CD8-positive, alpha-beta memory T cell (primary cell): ENCODE results near the gene EIF3L. TPM values are rescaled to one million over a fixed set of nuclear protein-coding genes. Genes with fewer than 3 reads are reported as not detected.
A peak's percentile ranks its signal among the peaks of the same experiment; 100 is the strongest.

ENCODE experiments used
- CTCF ChIA-PET: fragments of 350-600 bp; sonication (Branson Sonifier 250); formaldehyde crosslinking; loops from one replicate; lab custom pipeline; 2021; ENCODE audit warnings: antibody characterized with exemption; lab: Charles Lee
- POLR2A ChIA-PET: fragments of 350-600 bp; sonication (Branson Sonifier 250); formaldehyde crosslinking; loops from one replicate; lab custom pipeline; 2021; ENCODE audit warnings: antibody characterized with exemption; lab: Charles Lee
- DNase-seq, 5 donors: peaks; one replicate each; pipeline versions ENCODE4 v3.0.0 to v3.0.0-alpha.2; 2020 to 2022; ENCODE audit warnings: mixed read lengths in 1 of 5
- H3K27ac ChIP-seq: one replicate; pipeline ENCODE4 v1.7.0; 2013; ENCODE audit warnings: low read depth, mild to moderate bottlenecking, low read length, moderate library complexity
- H3K27me3 ChIP-seq: 2 replicates; pipeline ENCODE4 v1.7.0; 2013; ENCODE audit warnings: low read length, mild to moderate bottlenecking; ENCODE audit not compliant: insufficient read depth, poor library complexity, severe bottlenecking
- H3K36me3 ChIP-seq: 2 replicates; pipeline ENCODE4 v1.7.0; 2013; ENCODE audit warnings: mild to moderate bottlenecking, low read length, moderate library complexity; ENCODE audit not compliant: insufficient read depth
- H3K4me1 ChIP-seq: 2 replicates; pipeline ENCODE4 v1.7.0; 2013; ENCODE audit warnings: mild to moderate bottlenecking, low read length, moderate library complexity; ENCODE audit not compliant: insufficient read depth
- H3K4me3 ChIP-seq: 2 replicates; pipeline ENCODE4 v1.7.0; 2013; ENCODE audit warnings: mild to moderate bottlenecking, low read length
- H3K9me3 ChIP-seq: 2 replicates; pipeline ENCODE4 v1.7.0; 2013; ENCODE audit warnings: mild to moderate bottlenecking, low read length
- H3K27ac Mint-ChIP-seq, 8 donors: one replicate each; pipeline ENCODE4 v1.8.0; 2020 to 2021; ENCODE audit warnings: mixed read lengths in 8 of 8, mild to moderate bottlenecking in 6 of 8, inconsistent platforms in 3 of 8, moderate library complexity in 3 of 8
- H3K27me3 Mint-ChIP-seq, 2 donors: one replicate each; pipeline ENCODE4 v1.8.0; 2020 to 2021; ENCODE audit warnings: mixed read lengths in 2 of 2, mild to moderate bottlenecking in 1 of 2, moderate library complexity in 1 of 2
- H3K36me3 Mint-ChIP-seq, 3 donors: one replicate each; pipeline ENCODE4 v1.8.0; 2020 to 2021; ENCODE audit warnings: mixed read lengths in 3 of 3, inconsistent platforms in 1 of 3, mild to moderate bottlenecking in 1 of 3
- H3K4me1 Mint-ChIP-seq, 3 donors: one replicate each; pipeline ENCODE4 v1.8.0; 2020 to 2021; ENCODE audit warnings: mixed read lengths in 3 of 3, inconsistent platforms in 1 of 3, mild to moderate bottlenecking in 1 of 3
- H3K4me3 Mint-ChIP-seq, 7 donors: one replicate each; pipeline ENCODE4 v1.8.0; 2020 to 2021; ENCODE audit warnings: mixed read lengths in 7 of 7, mild to moderate bottlenecking in 6 of 7, moderate library complexity in 4 of 7, inconsistent platforms in 2 of 7
- H3K9me3 Mint-ChIP-seq, 5 donors: one replicate each; pipeline ENCODE4 v1.8.0; 2020 to 2022; ENCODE audit warnings: mixed read lengths in 5 of 5, mild to moderate bottlenecking in 3 of 5, moderate library complexity in 2 of 5, inconsistent platforms in 1 of 5
- polyA plus RNA-seq: library from polyadenylated mRNA; unstranded; fragments of 300-500 nt; fragmentation: Illumina TruSeq; gene quantifications from one replicate; pipeline ENCODE4 v1.2.3, GENCODE V29; 2021
- total RNA-seq, 2 experiments: library from RNA; stranded (reverse); gene quantifications; one replicate each; pipeline ENCODE4 v1.2.3, GENCODE V29; 2021

EIF3L gene
- total and polyA plus RNA-seq, 3 experiments from 2014 or later: 266 to 556 (median 549) TPM

DNA sequence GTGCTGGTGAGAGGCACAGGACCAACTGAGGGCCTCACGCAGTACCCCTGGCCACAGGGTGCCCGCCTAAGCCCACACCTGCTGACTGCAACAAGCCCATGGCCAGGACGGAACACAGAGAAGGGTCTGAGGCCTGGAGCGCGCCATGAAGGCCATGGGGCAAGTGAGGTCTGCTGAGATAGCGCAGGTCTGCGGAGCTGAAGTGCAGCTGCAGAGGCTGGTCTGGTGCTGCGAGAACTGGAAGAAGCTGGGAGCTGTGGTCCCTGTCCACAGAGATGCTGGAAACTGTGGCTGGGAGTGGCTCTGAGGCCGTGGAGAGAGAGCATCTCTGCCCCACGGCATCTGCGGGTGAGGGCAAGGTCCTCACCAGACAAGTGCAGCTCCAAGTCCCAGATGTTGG lies 17.7 kb upstream of the EIF3L start:
- Mint-ChIP-seq H3K4me3 (no peak overlapping the region), H3K27ac (no peak overlapping the region), H3K36me3 (peaks cover 7 to 58% (median 7%) of the 10 kb centered on the region in 3 donors), H3K4me1 (no peaks in the 10 kb centered on the region), H3K9me3 (no peaks in the 10 kb centered on the region), H3K27me3 (no peaks in the 10 kb centered on the region)
- H3K9me3 ChIP-seq: no peaks in the 10 kb centered on the region
- no peaks in the 10 kb centered on the region for H3K27me3 ChIP-seq
- H3K36me3 ChIP-seq: peaks cover 31% of the 10 kb centered on the region
- no peaks in the 10 kb centered on the region for H3K4me1 ChIP-seq
- no peak for DNase-seq
- H3K27ac ChIP-seq: no peak overlapping the region
- ChIA-PET POLR2A (no interaction called here), CTCF (no interaction called here)
- no peak overlapping the region for H3K4me3 ChIP-seq

DNA sequence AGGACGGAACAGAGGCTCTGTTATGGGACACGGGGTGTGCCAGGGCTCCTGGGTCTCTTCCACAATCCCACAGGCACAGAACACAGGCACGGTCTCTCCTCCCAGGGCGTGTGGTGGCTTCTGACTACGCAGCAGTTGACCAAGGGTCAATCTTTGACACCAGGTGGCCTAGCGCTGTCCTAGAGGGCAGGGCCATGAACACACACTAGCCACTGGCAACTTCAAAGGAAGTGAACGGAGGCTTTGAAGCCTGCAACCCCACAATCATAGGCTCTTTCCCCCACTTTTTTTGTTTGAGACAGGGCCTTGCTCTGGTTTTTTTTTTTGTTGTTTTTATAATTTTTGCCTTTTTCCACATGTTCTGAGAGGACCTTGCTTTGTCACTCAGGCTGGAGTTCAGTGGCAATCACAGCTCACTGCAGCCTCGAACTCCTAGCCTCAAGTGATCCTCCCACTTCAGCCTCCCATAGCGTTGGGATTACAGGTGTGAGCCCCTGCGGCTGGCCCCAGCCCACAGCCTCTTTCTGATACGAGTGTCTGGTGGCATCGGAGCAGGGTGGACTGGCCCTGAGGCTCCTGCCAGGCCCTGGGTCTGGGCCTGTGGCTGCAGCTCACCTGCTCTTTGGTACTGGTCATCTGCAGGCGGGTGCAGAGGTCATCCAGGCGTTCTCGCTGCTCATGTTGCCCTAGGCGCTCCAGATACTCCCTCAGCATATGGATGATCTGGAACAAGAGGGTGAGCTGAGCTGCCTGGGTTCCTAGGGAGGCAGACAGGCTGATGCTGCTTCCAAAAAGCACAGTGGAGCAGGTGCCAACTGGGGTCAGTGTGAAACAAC lies 17.0 kb upstream of the EIF3L start:
- Histone ChIP-seq H3K4me1 (no peaks in the 10 kb centered on the region), H3K27ac (no peak overlapping the region), H3K4me3 (no peak overlapping the region), H3K9me3 (no peaks in the 10 kb centered on the region), H3K36me3 (peaks cover 31% of the 10 kb centered on the region), H3K27me3 (no peaks in the 10 kb centered on the region)
- no peaks in the 10 kb centered on the region for H3K27me3 Mint-ChIP-seq
- H3K4me1 Mint-ChIP-seq: no peaks in the 10 kb centered on the region
- peak overlapping the region in 1 of 8 donors; percentile 9 for H3K27ac Mint-ChIP-seq
- no peak overlapping the region for H3K4me3 Mint-ChIP-seq
- no peaks in the 10 kb centered on the region for H3K9me3 Mint-ChIP-seq
- no peak for DNase-seq
- ChIA-PET POLR2A (no interaction called here), CTCF (no interaction called here)
- H3K36me3 Mint-ChIP-seq: peaks cover 7 to 63% (median 9%) of the 10 kb centered on the region in 3 donors

DNA sequence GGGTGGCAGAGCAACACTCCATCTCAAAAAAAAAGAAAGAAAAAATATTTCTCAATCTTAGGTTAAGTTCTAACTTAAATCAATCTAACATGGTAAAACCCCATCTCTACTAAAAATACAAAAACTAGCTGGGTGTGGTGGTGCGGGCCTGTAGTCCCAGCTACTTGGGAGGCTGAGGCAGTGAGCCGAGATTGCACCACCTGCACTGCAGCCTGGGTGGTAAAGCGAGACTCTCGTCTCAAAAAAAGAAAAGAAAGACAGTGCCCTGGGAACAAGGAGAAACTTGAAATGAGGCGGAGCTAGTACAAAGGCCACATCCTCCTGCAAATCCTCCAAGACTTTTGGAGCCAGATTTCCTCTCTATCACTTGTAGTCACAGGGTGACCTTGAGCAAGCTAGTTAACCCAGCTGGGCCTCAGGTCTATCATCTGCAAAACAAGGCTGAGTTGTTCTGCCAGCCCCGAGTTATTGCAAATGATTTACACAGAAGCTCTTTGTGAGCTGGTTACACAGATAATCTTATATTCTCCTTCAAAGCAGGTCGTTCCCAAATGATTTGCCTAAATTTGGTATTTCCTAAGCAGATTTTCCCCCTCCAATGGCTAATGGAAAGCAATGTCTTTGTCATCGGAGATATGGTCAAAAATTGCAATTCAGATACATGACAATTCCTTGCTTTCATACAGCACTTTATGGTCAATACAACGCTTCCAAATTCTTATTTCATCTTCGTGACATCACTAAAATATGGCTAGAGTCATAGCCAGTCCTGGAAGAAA lies 7.0 kb upstream of the EIF3L start:
- Histone ChIP-seq H3K4me1 (peaks cover 13% of the 10 kb centered on the region), H3K36me3 (peaks cover 10% of the 10 kb centered on the region), H3K9me3 (no peaks in the 10 kb centered on the region), H3K4me3 (no peak overlapping the region), H3K27me3 (no peaks in the 10 kb centered on the region), H3K27ac (no peak overlapping the region)
- peak overlapping the region; percentile 4 to 86 (median 64) for H3K27ac Mint-ChIP-seq
- H3K4me1 Mint-ChIP-seq: peaks cover 15 to 23% (median 15%) of the 10 kb centered on the region in 3 donors
- H3K4me3 Mint-ChIP-seq: peak overlapping the region; percentile 62 to 83 (median 68)
- no peaks in the 10 kb centered on the region for H3K27me3 Mint-ChIP-seq
- no peaks in the 10 kb centered on the region for H3K9me3 Mint-ChIP-seq
- DNase-seq: no peak
- H3K36me3 Mint-ChIP-seq: peaks cover 0 to 24% (median under 1%) of the 10 kb centered on the region in 3 donors
- ChIA-PET POLR2A (interaction anchor here (0.6 to 1.1 kb wide), 2 partner anchors 11 to 15 kb away, joined by 5 to 8 read pairs; no protein-coding TSS in a partner anchor), CTCF (interaction anchor here (1.4 to 2.2 kb wide), 2 partner anchors 21 to 24 kb away, joined by 5 to 8 read pairs; no protein-coding TSS in a partner anchor)

DNA sequence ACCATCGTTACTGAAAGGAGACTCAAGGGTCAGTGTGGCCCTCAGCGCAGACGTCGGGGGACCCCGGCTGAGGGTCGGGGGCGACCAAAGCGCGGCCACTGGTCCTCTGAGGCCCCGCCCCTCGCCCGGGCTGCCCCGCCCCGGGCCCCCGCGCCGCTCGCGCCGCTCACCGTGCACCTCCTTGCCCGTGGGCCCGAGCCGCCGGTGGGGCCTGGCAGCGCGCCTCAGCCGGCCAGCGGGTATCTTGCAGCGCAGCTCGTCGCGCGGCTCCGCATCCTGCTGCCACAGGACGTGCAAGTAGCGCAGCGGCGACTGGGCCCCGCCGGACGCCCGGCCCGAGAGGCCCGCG lies 5.5 kb upstream of the EIF3L start:
- Histone ChIP-seq H3K4me3 (peak overlapping the region; percentile 72), H3K4me1 (peaks cover 21% of the 10 kb centered on the region), H3K9me3 (no peaks in the 10 kb centered on the region), H3K27ac (peak overlapping the region; percentile 87), H3K27me3 (no peaks in the 10 kb centered on the region), H3K36me3 (peaks cover 4% of the 10 kb centered on the region)
- Mint-ChIP-seq H3K9me3 (no peaks in the 10 kb centered on the region), H3K36me3 (peaks cover 0 to 12% (median 0%) of the 10 kb centered on the region in 3 donors), H3K4me3 (peak overlapping the region; percentile 87 to 95 (median 89)), H3K4me1 (peaks cover 18 to 31% (median 18%) of the 10 kb centered on the region in 3 donors), H3K27me3 (no peaks in the 10 kb centered on the region), H3K27ac (peak overlapping the region; percentile 74 to 93 (median 90))
- POLR2A ChIA-PET: interaction anchor here (0.9 to 1.4 kb wide), 7 partner anchors 11 to 862 kb away, joined by 3 to 9 read pairs (median 6); partner anchors contain the start of genes GCAT, GTPBP1 and MICALL1
- peak in 2 of 5 donors; percentile 28 to 73 for DNase-seq
- CTCF ChIA-PET: interaction anchor here (0.9 to 3.7 kb wide), 6 partner anchors 9 to 201 kb away, joined by 3 to 24 read pairs (median 4); partner anchors contain the start of gene MICALL1

DNA sequence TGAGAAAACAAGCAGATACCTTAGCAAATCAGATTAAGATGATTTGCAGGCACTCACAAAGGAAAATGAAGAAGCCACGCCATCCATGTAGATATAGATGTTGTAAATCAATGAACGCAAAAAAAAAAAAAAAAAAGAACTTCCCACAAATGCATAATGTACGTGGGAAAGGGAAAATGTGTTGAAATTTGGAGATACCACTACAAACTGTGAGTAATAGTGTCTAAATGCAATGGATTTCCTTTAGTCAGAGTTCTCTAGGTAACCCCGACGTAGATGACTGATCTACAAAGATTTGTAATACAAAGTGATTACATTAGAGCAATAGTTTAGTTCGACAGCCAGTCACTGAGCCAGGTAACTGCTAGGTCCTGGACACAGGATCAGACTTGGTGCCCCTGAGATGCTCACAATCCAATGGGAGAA lies 4.3 kb upstream of the EIF3L start:
- Histone ChIP-seq H3K36me3 (peaks cover under 1% of the 10 kb centered on the region), H3K4me3 (peak overlapping the region; percentile 50), H3K27me3 (no peaks in the 10 kb centered on the region), H3K9me3 (no peaks in the 10 kb centered on the region), H3K4me1 (peaks cover 24% of the 10 kb centered on the region), H3K27ac (peak overlapping the region; percentile 87)
- Mint-ChIP-seq H3K27me3 (no peaks in the 10 kb centered on the region), H3K4me3 (peak overlapping the region; percentile 82 to 95 (median 88)), H3K9me3 (no peaks in the 10 kb centered on the region), H3K36me3 (peaks cover 0 to 13% (median 0%) of the 10 kb centered on the region in 3 donors), H3K27ac (peak overlapping the region in 6 of 8 donors; percentile 89 to 96 (median 93)), H3K4me1 (peaks cover 28 to 40% (median 30%) of the 10 kb centered on the region in 3 donors)
- ChIA-PET CTCF (interaction anchor here (0.9 to 3.7 kb wide), 4 partner anchors 8 to 62 kb away, joined by 3 to 24 read pairs (median 7); partner anchors contain the start of gene MICALL1), POLR2A (interaction anchor here (0.8 to 1.4 kb wide), 4 partner anchors 13 to 212 kb away, joined by 3 to 9 read pairs (median 7); partner anchors contain the start of gene GCAT)
- no peak for DNase-seq

DNA sequence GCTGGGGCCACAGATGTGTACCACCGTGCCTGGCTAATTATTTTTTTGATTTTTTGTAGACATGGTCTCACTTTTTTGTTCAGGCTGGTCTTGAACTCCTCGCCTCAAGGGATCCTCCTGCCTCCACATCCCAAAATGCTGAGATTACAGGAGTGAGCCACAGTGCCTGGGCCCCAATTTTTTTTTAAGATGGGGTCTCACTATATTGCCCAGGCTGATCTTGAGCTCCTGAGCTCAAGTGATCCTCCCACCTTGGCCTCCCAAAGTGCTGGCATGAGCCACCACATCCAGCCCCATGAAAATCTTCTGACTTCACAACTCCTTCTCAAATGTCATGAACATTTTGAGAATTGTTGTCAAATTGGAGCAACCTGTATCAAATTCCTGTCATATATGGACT lies 2.8 kb upstream of the EIF3L start:
- H3K9me3 ChIP-seq: no peaks in the 10 kb centered on the region
- peak overlapping the region in 5 of 7 donors; percentile 12 to 69 (median 26) for H3K4me3 Mint-ChIP-seq
- ChIA-PET CTCF (interaction anchor here (3.7 kb wide), 1 partner anchor 28 kb away, joined by 24 read pairs; no protein-coding TSS in a partner anchor), POLR2A (no interaction called here)
- no peaks in the 10 kb centered on the region for H3K27me3 Mint-ChIP-seq
- no peak for DNase-seq
- H3K4me1 ChIP-seq: peaks cover 38% of the 10 kb centered on the region
- H3K36me3 Mint-ChIP-seq: peaks cover 0 to 20% (median 0%) of the 10 kb centered on the region in 3 donors
- no peaks in the 10 kb centered on the region for H3K36me3 ChIP-seq
- peaks cover 39 to 53% (median 45%) of the 10 kb centered on the region in 3 donors for H3K4me1 Mint-ChIP-seq
- H3K9me3 Mint-ChIP-seq: no peaks in the 10 kb centered on the region
- H3K27ac Mint-ChIP-seq: peak overlapping the region in 1 of 8 donors; percentile 23
- no peak overlapping the region for H3K4me3 ChIP-seq
- H3K27me3 ChIP-seq: no peaks in the 10 kb centered on the region
- H3K27ac ChIP-seq: no peak overlapping the region

DNA sequence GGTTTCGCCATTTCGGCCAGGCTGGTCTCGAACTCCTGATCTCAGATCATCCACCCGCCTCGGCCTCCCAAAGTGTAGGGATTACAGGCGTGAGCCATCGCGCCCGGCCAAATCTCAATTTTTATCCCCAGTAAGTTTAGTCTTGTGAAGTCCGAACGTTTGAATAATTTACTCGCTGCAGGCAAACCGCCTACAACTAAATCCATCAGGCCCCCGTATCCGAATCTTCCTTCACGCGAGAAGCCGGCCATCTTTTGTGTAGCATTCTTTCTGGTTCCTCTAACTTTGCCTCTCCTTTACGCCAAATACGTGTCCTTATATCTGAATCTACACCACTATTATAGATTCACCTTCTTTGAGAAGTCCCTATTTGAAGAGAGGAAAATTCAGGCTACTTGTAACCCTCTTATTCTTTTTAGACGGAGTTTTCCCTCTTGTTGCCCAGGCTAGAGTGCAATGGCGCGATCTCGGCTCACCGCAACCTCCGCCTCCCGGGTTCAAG lies 581 bp upstream of the EIF3L start:
- Mint-ChIP-seq H3K4me3 (peak overlapping the region; percentile 90 to 99 (median 95)), H3K27ac (peak overlapping the region; percentile 94 to 99 (median 98)), H3K36me3 (peaks cover 4 to 33% (median 5%) of the 10 kb centered on the region in 3 donors), H3K9me3 (no peaks in the 10 kb centered on the region), H3K4me1 (peaks cover 37 to 52% (median 44%) of the 10 kb centered on the region in 3 donors), H3K27me3 (no peaks in the 10 kb centered on the region)
- POLR2A ChIA-PET: no interaction called here
- H3K27me3 ChIP-seq: no peaks in the 10 kb centered on the region
- H3K9me3 ChIP-seq: no peaks in the 10 kb centered on the region
- peaks cover 13% of the 10 kb centered on the region for H3K36me3 ChIP-seq
- peak overlapping the region; percentile 79 for H3K4me3 ChIP-seq
- peak overlapping the region; percentile 85 for H3K27ac ChIP-seq
- CTCF ChIA-PET: interaction anchor here (1.9 kb wide), 1 partner anchor 15 kb away, joined by 13 read pairs; no protein-coding TSS in a partner anchor
- DNase-seq: no peak
- H3K4me1 ChIP-seq: peaks cover 40% of the 10 kb centered on the region
